Right ventricle myocardium superior (tissue), 1 donor: ENCODE results near the gene VWA8. TPM values are rescaled to one million over a fixed set of nuclear protein-coding genes. Genes with fewer than 3 reads are reported as not detected.

Experiments
- ATAC-seq: fragments of 200-7000 bp; cut with Tn5 transposase; one replicate; pipeline ENCODE4 v1.9.1; 2020; ENCODE audit warnings: mild to moderate bottlenecking; ENCODE audit not compliant: poor library complexity
- DNase-seq: peaks from one replicate; pipeline ENCODE4 v3.0.0-alpha.2; 2020
- intact Hi-C: fragments of 100-400 bp; cut with DNase I; formaldehyde crosslinking; loops from one replicate; pipeline ENCODE4 v1.11.2; 2022
- total RNA-seq: library from RNA; stranded (reverse); fragmentation: NEBNext Ultra II Directional; extraction: Animal tissue kit (Norgen Biotek cat#: 25700); gene quantifications from one replicate; pipeline ENCODE4 v1.2.1, GENCODE V29; 2021
- donor health status: DM: no; HTN: yes; CAD: no; lungs with severe emphysema.

VWA8 gene
- total RNA-seq, 1 donor from 2014 or later, result 40.3 TPM

GRCh38 chr13:41565216-41565615 is 395.7 kb downstream of the VWA8 start:
- DNase-seq, result no peak
- intact Hi-C loops, result no loop called here
- ATAC-seq, result no peak

GRCh38 chr13:41563984-41564365 is 396.9 kb downstream of the VWA8 start:
- DNase-seq (no peak), ATAC-seq (no peak)
- intact Hi-C loops, result no loop called here

GRCh38 chr13:41563341-41563983 is 397.4 kb downstream of the VWA8 start:
- intact Hi-C loops, result no loop called here
- ATAC-seq (no peak), DNase-seq (no peak)

GRCh38 chr13:41562541-41563178 is 398.2 kb downstream of the VWA8 start:
- DNase-seq (no peak), ATAC-seq (no peak)
- intact Hi-C loops, result no loop called here

- DNase-seq (peak; percentile 89), ATAC-seq (peak; percentile 66)
These were observed 398.8 kb downstream of the VWA8 start for GRCh38 chr13:41562083-41562482.

GRCh38 chr13:41561170-41561569 is 399.7 kb downstream of the VWA8 start:
- no peak for DNase-seq
- no peak for ATAC-seq
- intact Hi-C loops, result no loop called here

More at GRCh38 chr13:41562083-41562482, 398.8 kb downstream of the VWA8 start:
- intact Hi-C loops, result no loop called here

- ATAC-seq, result no peak
- intact Hi-C loops, result no loop called here
- no peak for DNase-seq
These were observed 401.9 kb downstream of the VWA8 start for GRCh38 chr13:41558781-41559560.

GRCh38 chr13:41557719-41558118 is 403.2 kb downstream of the VWA8 start:
- ATAC-seq (no peak), DNase-seq (no peak)
- intact Hi-C loops, result no loop called here

GRCh38 chr13:41554626-41555386 is 406.1 kb downstream of the VWA8 start:
- intact Hi-C loops, result no loop called here
- ATAC-seq (no peak), DNase-seq (no peak)

GRCh38 chr13:41554180-41554579 is 406.7 kb downstream of the VWA8 start:
- ATAC-seq (no peak), DNase-seq (no peak)
- intact Hi-C loops, result no loop called here

GRCh38 chr13:41552031-41552430 is 408.9 kb downstream of the VWA8 start:
- intact Hi-C loops, result no loop called here
- no peak for DNase-seq
- no peak for ATAC-seq

GRCh38 chr13:41550276-41550675 is 410.6 kb downstream of the VWA8 start:
- no peak for DNase-seq
- no peak for ATAC-seq
- intact Hi-C loops, result no loop called here

GRCh38 chr13:41549491-41549890 is 411.4 kb downstream of the VWA8 start:
- intact Hi-C loops, result no loop called here
- no peak for ATAC-seq
- DNase-seq, result no peak

GRCh38 chr13:41548910-41549309 is 412.0 kb downstream of the VWA8 start:
- intact Hi-C loops, result no loop called here
- DNase-seq (no peak), ATAC-seq (no peak)

GRCh38 chr13:41548031-41548430 is 412.9 kb downstream of the VWA8 start:
- no peak for ATAC-seq
- intact Hi-C loops, result no loop called here
- DNase-seq, result no peak

GRCh38 chr13:41547251-41548000 is 413.5 kb downstream of the VWA8 start:
- DNase-seq (peak; percentile 70), ATAC-seq (peak; percentile 78)
- intact Hi-C loops, result no loop called here

- intact Hi-C loops, result no loop called here
- no peak for DNase-seq
- ATAC-seq, result no peak
These were observed 414.3 kb downstream of the VWA8 start for GRCh38 chr13:41546372-41547190.

GRCh38 chr13:41545432-41545707 is 415.5 kb downstream of the VWA8 start:
- ATAC-seq (no peak), DNase-seq (no peak)
- intact Hi-C loops, result no loop called here
